Endothelial cell of umbilical vein (primary cell): ENCODE data around the gene HAUS7.

Experiments
- CTCF ChIP-seq, 2 donors: IDR thresholded peaks; 1 replicate in 1 of 2; 2 replicates in 1 of 2; pipeline ENCODE4 v1.5.1; 2011; ENCODE audit warnings: low read length in 2 of 2, mild to moderate bottlenecking in 2 of 2, moderate library complexity in 2 of 2, control low read depth in 1 of 2, inconsistent platforms in 1 of 2, low read depth in 1 of 2; ENCODE audit not compliant: insufficient read depth in 1 of 2; ENCODE audit errors: extremely low read depth in 1 of 2
- EZH2 ChIP-seq: IDR thresholded peaks from 2 replicates; pipeline ENCODE4 v1.6.1; 2012; ENCODE audit warnings: borderline replicate concordance, low read depth, mild to moderate bottlenecking, moderate library complexity, low read length, inconsistent platforms; ENCODE audit not compliant: severe bottlenecking
- GATA2 ChIP-seq: IDR thresholded peaks from 2 replicates; pipeline ENCODE4 v1.7.0; 2011; ENCODE audit warnings: low read depth, mild to moderate bottlenecking, moderate library complexity, mixed read lengths, low read length; ENCODE audit not compliant: insufficient read length, insufficient read depth
- JUN ChIP-seq: IDR thresholded peaks from 2 replicates; pipeline ENCODE4 v1.6.1; 2011; ENCODE audit warnings: borderline replicate concordance, low read depth; ENCODE audit not compliant: insufficient read length, insufficient read depth
- POLR2A ChIP-seq: IDR thresholded peaks from 2 replicates; pipeline ENCODE4 v1.6.1; 2012; ENCODE audit warnings: low read depth, mild to moderate bottlenecking, control low read depth, low read length
- POLR2AphosphoS5 ChIP-seq: IDR thresholded peaks from 2 replicates; pipeline ENCODE4 v1.6.1; 2012; ENCODE audit warnings: low read depth, mild to moderate bottlenecking, control low read depth, low read length, moderate library complexity; ENCODE audit not compliant: insufficient read depth
- TF ChIP-seq, protein P1 (sequence below): IDR thresholded peaks from 2 replicates; pipeline ENCODE4 v1.6.1; 2011; ENCODE audit not compliant: insufficient read depth, insufficient read length

GRCh38 chrX:153398275-153398960 lies 72.0 kb downstream of the HAUS7 start:
- TF ChIP-seq CTCF (IDR thresholded peaks at IDR 0.05; ENCODE audit: extremely low read depth in 1 of 2, insufficient read depth in 1 of 2, low read depth in 1 of 2, low read length in 2 of 2) (no peak), EZH2 (no peak), POLR2A (no peak), POLR2AphosphoS5 (no peak), GATA2 (no peak), JUN (no peak)
- TF ChIP-seq, protein P1, sequence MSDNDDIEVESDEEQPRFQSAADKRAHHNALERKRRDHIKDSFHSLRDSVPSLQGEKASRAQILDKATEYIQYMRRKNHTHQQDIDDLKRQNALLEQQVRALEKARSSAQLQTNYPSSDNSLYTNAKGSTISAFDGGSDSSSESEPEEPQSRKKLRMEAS: no peak
